22Rv1 (cell line): ENCODE data around the gene EIF6.

Experiments used
- ZFX ChIP-seq: fragments of 450-650 bp; IDR thresholded peaks from 2 replicates; pipeline ENCODE4 v1.6.1; 2017; ENCODE audit warnings: antibody characterized with exemption, borderline replicate concordance
- TF ChIP-seq, protein P1 (sequence below): fragments of 450-650 bp; IDR thresholded peaks from 2 replicates; pipeline ENCODE4 v1.5.1; 2017; ENCODE audit warnings: mild to moderate bottlenecking

- TF ChIP-seq, protein P1, sequence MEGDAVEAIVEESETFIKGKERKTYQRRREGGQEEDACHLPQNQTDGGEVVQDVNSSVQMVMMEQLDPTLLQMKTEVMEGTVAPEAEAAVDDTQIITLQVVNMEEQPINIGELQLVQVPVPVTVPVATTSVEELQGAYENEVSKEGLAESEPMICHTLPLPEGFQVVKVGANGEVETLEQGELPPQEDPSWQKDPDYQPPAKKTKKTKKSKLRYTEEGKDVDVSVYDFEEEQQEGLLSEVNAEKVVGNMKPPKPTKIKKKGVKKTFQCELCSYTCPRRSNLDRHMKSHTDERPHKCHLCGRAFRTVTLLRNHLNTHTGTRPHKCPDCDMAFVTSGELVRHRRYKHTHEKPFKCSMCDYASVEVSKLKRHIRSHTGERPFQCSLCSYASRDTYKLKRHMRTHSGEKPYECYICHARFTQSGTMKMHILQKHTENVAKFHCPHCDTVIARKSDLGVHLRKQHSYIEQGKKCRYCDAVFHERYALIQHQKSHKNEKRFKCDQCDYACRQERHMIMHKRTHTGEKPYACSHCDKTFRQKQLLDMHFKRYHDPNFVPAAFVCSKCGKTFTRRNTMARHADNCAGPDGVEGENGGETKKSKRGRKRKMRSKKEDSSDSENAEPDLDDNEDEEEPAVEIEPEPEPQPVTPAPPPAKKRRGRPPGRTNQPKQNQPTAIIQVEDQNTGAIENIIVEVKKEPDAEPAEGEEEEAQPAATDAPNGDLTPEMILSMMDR = no peak
- no peak for TF ChIP-seq ZFX
These were observed 43.7 kb downstream of the EIF6 start for GRCh38 chr20:35240811-35241293.
